ENCODE measurements around the gene ELOVL2.

- TF ChIP-seq CTCF (IDR thresholded peaks at IDR 0.05) (no peak), POLR2A (IDR thresholded peaks at IDR 0.05) (no peak)
Measured at GRCh38 chr6:11021003-11021402, 23.1 kb downstream of the ELOVL2 start.
